Keratinocyte (primary cell): Measurements from ENCODE around the gene SLAIN2. TPM values are rescaled to one million over a fixed set of nuclear protein-coding genes. Genes with fewer than 3 reads are reported as not detected.
A peak's percentile ranks its signal among the peaks of the same experiment; 100 is the strongest.

Source experiments
- DNase-seq: peaks from one replicate; pipeline ENCODE4 v3.0.0-alpha.2; 2011; ENCODE audit warnings: low read depth, missing footprints, low spot score
- FAIRE-seq: peaks from 2 replicates; lab custom pipeline; 2011; peaks lifted over from hg19 to GRCh38; lab: Jason Lieb, UNC
- H2AFZ ChIP-seq: 2 replicates; pipeline ENCODE4 v1.6.0; 2012; ENCODE audit warnings: low read length, control low read depth, inconsistent platforms; ENCODE audit not compliant: control insufficient read depth
- H3K27ac ChIP-seq: 2 replicates; pipeline ENCODE4 v1.5.1; 2011; ENCODE audit warnings: low read length; ENCODE audit not compliant: control insufficient read depth, insufficient read depth
- H3K27me3 ChIP-seq: 3 replicates; pipeline ENCODE4 v1.6.0; 2011; ENCODE audit warnings: low read length; ENCODE audit not compliant: control insufficient read depth, insufficient read depth; ENCODE audit errors: extremely low read depth
- H3K36me3 ChIP-seq, 2 experiments: 2 replicates in 1 of 2; 3 replicates in 1 of 2; pipeline ENCODE4 v1.5.1; 2011; ENCODE audit warnings: low read length in 2 of 2, mild to moderate bottlenecking in 1 of 2; ENCODE audit not compliant: control insufficient read depth in 2 of 2, insufficient read depth in 2 of 2; ENCODE audit errors: extremely low read depth in 1 of 2
- H3K4me1 ChIP-seq: 3 replicates; pipeline ENCODE4 v1.5.1; 2011; ENCODE audit warnings: low read length; ENCODE audit not compliant: control insufficient read depth, insufficient read depth; ENCODE audit errors: extremely low read depth
- H3K4me2 ChIP-seq: 3 replicates; pipeline ENCODE4 v1.6.0; 2011; ENCODE audit warnings: low read depth, low read length; ENCODE audit not compliant: control insufficient read depth, insufficient read depth; ENCODE audit errors: extremely low read depth
- H3K4me3 ChIP-seq, 3 experiments: fragments of 200-600 bp in 1 of 3; sonication (generic) in 1 of 3; 2 replicates in 2 of 3; 3 replicates in 1 of 3; pipeline ENCODE4 v1.5.1; 2011 to 2016; ENCODE audit warnings: low read length in 3 of 3, mild to moderate bottlenecking in 3 of 3, control low read depth in 2 of 3, inconsistent platforms in 1 of 3, low read depth in 1 of 3, mixed read lengths in 1 of 3, mixed run types in 1 of 3, moderate library complexity in 1 of 3; ENCODE audit not compliant: control insufficient read depth in 2 of 3, insufficient read depth in 2 of 3; ENCODE audit errors: extremely low read depth in 1 of 3
- H3K79me2 ChIP-seq: 2 replicates; pipeline ENCODE4 v1.6.0; 2012; ENCODE audit warnings: low read length; ENCODE audit not compliant: control insufficient read depth, insufficient read depth
- H3K9ac ChIP-seq: 3 replicates; pipeline ENCODE4 v1.6.0; 2011; ENCODE audit warnings: low read length; ENCODE audit not compliant: control insufficient read depth, insufficient read depth; ENCODE audit errors: extremely low read depth
- H3K9me1 ChIP-seq: 3 replicates; pipeline ENCODE4 v1.6.0; 2011; ENCODE audit warnings: low read length; ENCODE audit not compliant: control insufficient read depth, insufficient read depth; ENCODE audit errors: extremely low read depth
- H3K9me3 ChIP-seq: 2 replicates; pipeline ENCODE4 v1.5.1; 2012; ENCODE audit warnings: low read depth, low read length; ENCODE audit not compliant: control insufficient read depth
- H4K20me1 ChIP-seq: 3 replicates; pipeline ENCODE4 v1.6.0; 2011; ENCODE audit warnings: low read length; ENCODE audit not compliant: control insufficient read depth, insufficient read depth; ENCODE audit errors: extremely low read depth
- EZH2 ChIP-seq: IDR thresholded peaks from one replicate; pipeline ENCODE4 v1.6.1; 2012; ENCODE audit warnings: inconsistent platforms, mild to moderate bottlenecking, low read length, moderate library complexity
- dilution Hi-C: fragments of 300-500 bp; cut with MboI; formaldehyde crosslinking; loops from one replicate; pipeline ENCODE4 v1.7.0; 2020; ENCODE audit warnings: low sequenced_read_pairs; ENCODE audit not compliant: extremely low pct_ligation_motif_present
- polyA plus RNA-seq, 5 experiments: library from polyadenylated mRNA; depleted of rRNA in 3 of 5; stranded (reverse) in 3 of 5; stranded (forward) in 1 of 5; unstranded in 1 of 5; fragments of >200 nt; gene quantifications; 1 replicate in 1 of 5; 2 replicates in 3 of 5; 3 replicates in 1 of 5; pipeline versions ENCODE4 v1.2.1 to v1.2.3, GENCODE V29; 2011 to 2012; ENCODE audit warnings: missing spikeins in 2 of 5, low read depth in 1 of 5, low replicate concordance in 1 of 5
- TF ChIP-seq, protein P1 (sequence below), 3 experiments: IDR thresholded peaks in 1 of 3; conservative IDR thresholded peaks in 1 of 3; optimal IDR thresholded peaks in 1 of 3; 2 replicates in 2 of 3; 3 replicates in 1 of 3; pipeline versions ENCODE3 to v1.5.1; 2011; ENCODE audit warnings: low read length in 3 of 3, mild to moderate bottlenecking in 3 of 3, moderate library complexity in 2 of 3, control low read depth in 1 of 3, inconsistent platforms in 1 of 3; ENCODE audit not compliant: insufficient read depth in 2 of 3; ENCODE audit errors: extremely low read depth in 1 of 3

The SLAIN2 gene
- polyA plus RNA-seq, 1 donor (not counting 4 experiments of a cell fraction or from before 2014, with no cell fraction given) = 72.4 TPM

DNA sequence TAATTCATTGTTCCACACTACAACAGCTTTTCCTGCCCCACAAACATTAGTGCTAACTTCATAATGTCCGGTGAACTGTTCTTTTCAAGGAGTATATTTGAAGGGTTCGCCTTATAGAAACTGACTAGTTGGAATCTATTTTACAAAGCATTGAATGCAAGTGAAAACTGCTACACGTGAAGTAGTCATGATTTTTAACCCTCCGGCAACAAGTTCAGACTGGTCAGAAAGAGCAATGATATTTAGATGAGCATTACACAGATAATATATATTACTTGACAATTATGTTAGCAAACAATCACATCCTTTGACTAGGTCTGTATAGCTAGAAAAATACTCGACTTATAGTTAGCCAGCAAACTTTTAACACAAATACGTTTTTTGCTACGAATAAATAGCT, 1.7 kb upstream of the SLAIN2 start:
- H3K4me3 ChIP-seq = peak overlapping the region in 1 of 3 experiments; percentile 74
- no peaks in the 10 kb centered on the region for H3K36me3 ChIP-seq
- no peaks in the 10 kb centered on the region for H3K9me1 ChIP-seq
- H3K27ac ChIP-seq = peak overlapping the region; percentile 93
- DNase-seq = no peak
- no peak overlapping the region for H2AFZ ChIP-seq
- no peaks in the 10 kb centered on the region for H3K9me3 ChIP-seq
- peak overlapping the region; percentile 95 for H3K4me2 ChIP-seq
- H3K79me2 ChIP-seq = peaks cover 32% of the 10 kb centered on the region
- dilution Hi-C loops = no loop called here
- peaks cover 45% of the 10 kb centered on the region for H3K4me1 ChIP-seq
- no peaks in the 10 kb centered on the region for H3K27me3 ChIP-seq
- no peak for TF ChIP-seq EZH2
- peak overlapping the region; percentile 84 for H3K9ac ChIP-seq
- no peak for FAIRE-seq
- no peaks in the 10 kb centered on the region for H4K20me1 ChIP-seq

DNA sequence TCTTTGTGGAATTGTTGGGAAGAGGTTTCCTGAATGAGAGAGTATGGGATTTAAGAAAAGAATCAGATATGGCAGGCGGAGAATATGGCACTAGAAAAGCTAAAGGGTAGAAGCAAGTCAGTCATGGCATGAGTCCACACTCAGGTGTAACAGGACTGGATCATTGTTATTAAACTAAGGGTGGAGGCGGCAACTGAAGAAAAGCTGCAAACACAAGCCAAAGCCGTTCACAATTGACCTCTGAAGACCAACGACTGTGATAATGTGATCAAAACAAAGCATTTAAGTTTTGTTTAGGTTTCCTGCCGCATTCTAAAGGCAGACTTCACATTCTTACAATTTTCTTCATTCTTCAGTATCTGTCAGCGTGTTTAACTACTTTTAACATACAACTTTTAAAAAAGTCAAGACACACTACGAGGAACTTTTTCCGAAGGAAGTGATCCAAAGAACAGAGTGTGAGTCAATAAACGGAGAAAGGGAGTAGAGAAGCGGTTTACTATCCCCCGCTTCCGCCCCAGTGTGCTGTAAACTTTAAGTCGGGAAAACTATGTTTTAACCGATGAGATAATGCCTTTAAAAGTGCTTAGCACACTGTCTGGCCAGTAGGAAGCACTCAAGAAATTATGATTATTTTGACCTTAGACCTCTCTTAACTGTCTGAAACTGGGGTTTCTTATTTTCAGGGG, 909 bp upstream of the SLAIN2 start:
- H3K4me3 ChIP-seq = peak overlapping the region; percentile 49 to 74 (median 71)
- no peak for DNase-seq
- dilution Hi-C loops = no loop called here

More for the DNA sequence above, 909 bp upstream of the SLAIN2 start:
- Histone ChIP-seq H3K9me1 (no peaks in the 10 kb centered on the region), H3K4me1 (peaks cover 48% of the 10 kb centered on the region), H3K27ac (peak overlapping the region; percentile 93), H3K9me3 (no peaks in the 10 kb centered on the region), H3K79me2 (peaks cover 39% of the 10 kb centered on the region), H3K36me3 (no peaks in the 10 kb centered on the region), H3K27me3 (no peaks in the 10 kb centered on the region), H2AFZ (peak overlapping the region; percentile 81), H3K9ac (peak overlapping the region; percentile 84), H3K4me2 (peak overlapping the region; percentile 95), H4K20me1 (no peaks in the 10 kb centered on the region)
- TF ChIP-seq, protein P1, sequence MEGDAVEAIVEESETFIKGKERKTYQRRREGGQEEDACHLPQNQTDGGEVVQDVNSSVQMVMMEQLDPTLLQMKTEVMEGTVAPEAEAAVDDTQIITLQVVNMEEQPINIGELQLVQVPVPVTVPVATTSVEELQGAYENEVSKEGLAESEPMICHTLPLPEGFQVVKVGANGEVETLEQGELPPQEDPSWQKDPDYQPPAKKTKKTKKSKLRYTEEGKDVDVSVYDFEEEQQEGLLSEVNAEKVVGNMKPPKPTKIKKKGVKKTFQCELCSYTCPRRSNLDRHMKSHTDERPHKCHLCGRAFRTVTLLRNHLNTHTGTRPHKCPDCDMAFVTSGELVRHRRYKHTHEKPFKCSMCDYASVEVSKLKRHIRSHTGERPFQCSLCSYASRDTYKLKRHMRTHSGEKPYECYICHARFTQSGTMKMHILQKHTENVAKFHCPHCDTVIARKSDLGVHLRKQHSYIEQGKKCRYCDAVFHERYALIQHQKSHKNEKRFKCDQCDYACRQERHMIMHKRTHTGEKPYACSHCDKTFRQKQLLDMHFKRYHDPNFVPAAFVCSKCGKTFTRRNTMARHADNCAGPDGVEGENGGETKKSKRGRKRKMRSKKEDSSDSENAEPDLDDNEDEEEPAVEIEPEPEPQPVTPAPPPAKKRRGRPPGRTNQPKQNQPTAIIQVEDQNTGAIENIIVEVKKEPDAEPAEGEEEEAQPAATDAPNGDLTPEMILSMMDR (optimal IDR thresholded peaks at IDR 0.05 in 1 of 3, IDR thresholded peaks at IDR 0.05 in 1 of 3, conservative IDR thresholded peaks at IDR 0.05 in 1 of 3; ENCODE audit: extremely low read depth in 1 of 3, insufficient read depth in 2 of 3, low read length in 3 of 3) = no peak
- no peak for TF ChIP-seq EZH2
- FAIRE-seq = peak; percentile 44
